Activated T-helper 1 cell treated with anti-CD3 and anti-CD28 coated beads, Interleukin-12 subunit alpha, Interleukin-12 subunit beta, Interleukin-2, Interleukin-4 antibody, amounts not matched to agents 30 ng/mL and 10 ng/mL and 1 ng/mL, durations not matched to agents 14 hours and 24 hours and 36 hours (primary cell): ENCODE results near the gene SDSL. TPM values are rescaled to one million over a fixed set of nuclear protein-coding genes. Genes with fewer than 3 reads are reported as not detected.

ENCODE experiments used
- DNase-seq: peaks from one replicate; pipeline ENCODE4 v3.0.0; 2021; ENCODE audit warnings: low spot score
- H3K27ac Mint-ChIP-seq: one replicate; pipeline ENCODE4 v1.8.0; 2021; ENCODE audit warnings: mild to moderate bottlenecking, mixed read lengths
- H3K27me3 Mint-ChIP-seq: one replicate; pipeline ENCODE4 v1.8.0; 2022; ENCODE audit warnings: mild to moderate bottlenecking, moderate library complexity, mixed read lengths; ENCODE audit not compliant: insufficient read depth
- H3K36me3 Mint-ChIP-seq: one replicate; pipeline ENCODE4 v1.8.0; 2021; ENCODE audit warnings: low read depth, mixed read lengths
- H3K4me1 Mint-ChIP-seq: one replicate; pipeline ENCODE4 v1.8.0; 2021; ENCODE audit warnings: low read depth, mixed read lengths
- H3K4me3 Mint-ChIP-seq: one replicate; pipeline ENCODE4 v1.8.0; 2021; ENCODE audit warnings: mild to moderate bottlenecking, moderate library complexity, mixed read lengths
- H3K9me3 Mint-ChIP-seq: one replicate; pipeline ENCODE4 v1.8.0; 2021; ENCODE audit warnings: mixed read lengths
- intact Hi-C: fragments of 100-400 bp; cut with micrococcal nuclease; formaldehyde crosslinking; loops from one replicate; pipeline ENCODE4 v1.15.1; 2024
- total RNA-seq: library from RNA; stranded (reverse); gene quantifications from 2 replicates; pipeline ENCODE4 v1.2.3, GENCODE V29; 2022

Gene SDSL
- total RNA-seq, 1 donor from 2014 or later: 0.52 TPM

- H3K36me3 Mint-ChIP-seq: no peaks in the 10 kb centered on the region
Measured at GRCh38 chr12:113436993-113437728, 15.0 kb downstream of the SDSL start.

GRCh38 chr12:113437729-113438100, 15.5 kb downstream of the SDSL start:
- intact Hi-C loops: no loop called here
- no peak overlapping the region for H3K4me3 Mint-ChIP-seq
- no peaks in the 10 kb centered on the region for H3K36me3 Mint-ChIP-seq
- H3K4me1 Mint-ChIP-seq: no peaks in the 10 kb centered on the region
- no peak for DNase-seq
- H3K27me3 Mint-ChIP-seq: no peaks in the 10 kb centered on the region
- no peak overlapping the region for H3K27ac Mint-ChIP-seq
- H3K9me3 Mint-ChIP-seq: no peaks in the 10 kb centered on the region

More at GRCh38 chr12:113436993-113437728, 15.0 kb downstream of the SDSL start:
- Mint-ChIP-seq H3K9me3 (no peaks in the 10 kb centered on the region), H3K4me3 (no peak overlapping the region), H3K27me3 (no peaks in the 10 kb centered on the region), H3K4me1 (no peaks in the 10 kb centered on the region), H3K27ac (no peak overlapping the region)
- intact Hi-C loops: no loop called here
- DNase-seq: no peak

GRCh38 chr12:113438523-113439300, 16.5 kb downstream of the SDSL start:
- Mint-ChIP-seq H3K27ac (no peak overlapping the region), H3K4me1 (no peaks in the 10 kb centered on the region), H3K9me3 (no peaks in the 10 kb centered on the region), H3K27me3 (no peaks in the 10 kb centered on the region), H3K36me3 (no peaks in the 10 kb centered on the region), H3K4me3 (no peak overlapping the region)
- no peak for DNase-seq
- intact Hi-C loops: no loop called here

GRCh38 chr12:113439301-113439597, 17.1 kb downstream of the SDSL start:
- no peaks in the 10 kb centered on the region for H3K36me3 Mint-ChIP-seq
- H3K4me3 Mint-ChIP-seq: no peak overlapping the region
- H3K27ac Mint-ChIP-seq: no peak overlapping the region
- intact Hi-C loops: no loop called here
- H3K27me3 Mint-ChIP-seq: no peaks in the 10 kb centered on the region
- no peaks in the 10 kb centered on the region for H3K4me1 Mint-ChIP-seq
- no peak for DNase-seq
- H3K9me3 Mint-ChIP-seq: no peaks in the 10 kb centered on the region

GRCh38 chr12:113439606-113440030, 17.4 kb downstream of the SDSL start:
- H3K4me1 Mint-ChIP-seq: no peaks in the 10 kb centered on the region
- no peaks in the 10 kb centered on the region for H3K9me3 Mint-ChIP-seq
- no peaks in the 10 kb centered on the region for H3K36me3 Mint-ChIP-seq
- no peak overlapping the region for H3K4me3 Mint-ChIP-seq
- DNase-seq: no peak
- no peak overlapping the region for H3K27ac Mint-ChIP-seq
- no peaks in the 10 kb centered on the region for H3K27me3 Mint-ChIP-seq
- intact Hi-C loops: no loop called here

- no peaks in the 10 kb centered on the region for H3K36me3 Mint-ChIP-seq
- H3K4me1 Mint-ChIP-seq: no peaks in the 10 kb centered on the region
- peaks cover 4% of the 10 kb centered on the region for H3K9me3 Mint-ChIP-seq
- no peak overlapping the region for H3K27ac Mint-ChIP-seq
- H3K4me3 Mint-ChIP-seq: no peak overlapping the region
- H3K27me3 Mint-ChIP-seq: no peaks in the 10 kb centered on the region
- intact Hi-C loops: no loop called here
- no peak for DNase-seq
Measured at GRCh38 chr12:113440336-113440735, 18.2 kb downstream of the SDSL start.

- no peak overlapping the region for H3K27ac Mint-ChIP-seq
- H3K4me1 Mint-ChIP-seq: no peaks in the 10 kb centered on the region
- H3K27me3 Mint-ChIP-seq: no peaks in the 10 kb centered on the region
- H3K9me3 Mint-ChIP-seq: peaks cover 6% of the 10 kb centered on the region
- no peak for DNase-seq
- intact Hi-C loops: no loop called here
- H3K4me3 Mint-ChIP-seq: no peak overlapping the region
- H3K36me3 Mint-ChIP-seq: no peaks in the 10 kb centered on the region
Measured at GRCh38 chr12:113440947-113441782, 19.0 kb downstream of the SDSL start.

GRCh38 chr12:113443030-113443539, 20.9 kb downstream of the SDSL start:
- DNase-seq: no peak
- no peak overlapping the region for H3K27ac Mint-ChIP-seq
- H3K27me3 Mint-ChIP-seq: no peaks in the 10 kb centered on the region
- no peaks in the 10 kb centered on the region for H3K36me3 Mint-ChIP-seq
- peaks cover 6% of the 10 kb centered on the region for H3K9me3 Mint-ChIP-seq
- H3K4me1 Mint-ChIP-seq: no peaks in the 10 kb centered on the region
- intact Hi-C loops: no loop called here
- H3K4me3 Mint-ChIP-seq: no peak overlapping the region

GRCh38 chr12:113445544-113446171, 23.5 kb downstream of the SDSL start:
- H3K9me3 Mint-ChIP-seq: peaks cover 6% of the 10 kb centered on the region
- no peak overlapping the region for H3K27ac Mint-ChIP-seq
- no peak for DNase-seq
- H3K4me3 Mint-ChIP-seq: no peak overlapping the region
- H3K36me3 Mint-ChIP-seq: no peaks in the 10 kb centered on the region
- H3K27me3 Mint-ChIP-seq: peaks cover 8% of the 10 kb centered on the region
- H3K4me1 Mint-ChIP-seq: no peaks in the 10 kb centered on the region
- intact Hi-C loops: no loop called here

GRCh38 chr12:113448873-113449272, 26.7 kb downstream of the SDSL start:
- H3K4me1 Mint-ChIP-seq: no peaks in the 10 kb centered on the region
- no peaks in the 10 kb centered on the region for H3K36me3 Mint-ChIP-seq
- intact Hi-C loops: no loop called here
- H3K4me3 Mint-ChIP-seq: no peak overlapping the region
- H3K27me3 Mint-ChIP-seq: peaks cover 8% of the 10 kb centered on the region
- no peak for DNase-seq
- peaks cover 6% of the 10 kb centered on the region for H3K9me3 Mint-ChIP-seq
- no peak overlapping the region for H3K27ac Mint-ChIP-seq

GRCh38 chr12:113449299-113449698, 27.1 kb downstream of the SDSL start:
- intact Hi-C loops: no loop called here
- Mint-ChIP-seq H3K27me3 (peaks cover 8% of the 10 kb centered on the region), H3K27ac (no peak overlapping the region), H3K9me3 (peaks cover 6% of the 10 kb centered on the region), H3K4me3 (no peak overlapping the region), H3K4me1 (no peaks in the 10 kb centered on the region), H3K36me3 (no peaks in the 10 kb centered on the region)
- DNase-seq: no peak

GRCh38 chr12:113449839-113450238, 27.7 kb downstream of the SDSL start:
- peaks cover 8% of the 10 kb centered on the region for H3K27me3 Mint-ChIP-seq
- H3K4me3 Mint-ChIP-seq: no peak overlapping the region
- intact Hi-C loops: no loop called here
- H3K9me3 Mint-ChIP-seq: peaks cover 6% of the 10 kb centered on the region
- no peaks in the 10 kb centered on the region for H3K4me1 Mint-ChIP-seq
- H3K36me3 Mint-ChIP-seq: no peaks in the 10 kb centered on the region
- DNase-seq: no peak
- H3K27ac Mint-ChIP-seq: no peak overlapping the region
